ENCODE results near the gene NBPF3. TPM values are rescaled to one million over a fixed set of nuclear protein-coding genes. Genes with fewer than 3 reads are reported as not detected.
A peak's percentile ranks its signal among the peaks of the same experiment; 100 is the strongest.

NBPF3 gene
- total and polyA plus RNA-seq, 8 donors = 1.1 to 42.8 (median 10.1) TPM

- 68 to 80% (median 74%) methylated on average over 11 to 14 of the region's 14 CpGs for WGBS, 5 donors
- Histone ChIP-seq H3K36me3 (no peaks in the 10 kb centered on the region), H3K27me3 (no peaks in the 10 kb centered on the region), H3K9me3 (no peaks in the 10 kb centered on the region), H3K4me1 (peaks cover 0 to 6% (median 0%) of the 10 kb centered on the region in 4 donors), H3K4me3 (no peak overlapping the region), H3K27ac (peak overlapping the region in 2 of 5 donors; percentile 29 to 58)
- intact Hi-C loops (cut with DNase I; ENCODE audit: low total_unique reads) = no loop called here
- DNase-seq = peak in 1 of 2 donors; percentile 26
- TF ChIP-seq EP300 (IDR thresholded peaks at IDR 0.05) (no peak), CTCF (IDR thresholded peaks at IDR 0.05) (no peak)
Observed at GRCh38 chr1:21524686-21525339, 84.9 kb downstream of the NBPF3 start.

- TF ChIP-seq EP300 (IDR thresholded peaks at IDR 0.05) (no peak), POLR2A (IDR thresholded peaks at IDR 0.05) (no peak), CTCF (IDR thresholded peaks at IDR 0.05) (no peak)
- no peak for DNase-seq
- Histone ChIP-seq H3K9me3 (no peaks in the 10 kb centered on the region), H3K4me3 (no peak overlapping the region), H3K27me3 (no peaks in the 10 kb centered on the region), H3K4me1 (peaks cover 0 to 6% (median 0%) of the 10 kb centered on the region in 4 donors), H3K27ac (no peak overlapping the region), H3K36me3 (no peaks in the 10 kb centered on the region)
- intact Hi-C loops (cut with DNase I; ENCODE audit: low total_unique reads) = no loop called here
- WGBS, 5 donors = 75 to 87% (median 82%) methylated on average over 7 of the region's 7 CpGs
Observed at GRCh38 chr1:21525340-21525717, 85.4 kb downstream of the NBPF3 start.

GRCh38 chr1:21526441-21526840 lies 86.5 kb downstream of the NBPF3 start:
- DNase-seq = no peak
- H3K27ac ChIP-seq = no peak overlapping the region
- TF ChIP-seq EP300 (IDR thresholded peaks at IDR 0.05) (no peak), CTCF (IDR thresholded peaks at IDR 0.05) (no peak), POLR2AphosphoS5 (IDR thresholded peaks at IDR 0.05) (no peak), POLR2A (IDR thresholded peaks at IDR 0.05) (no peak)
- no peaks in the 10 kb centered on the region for H3K9me3 ChIP-seq
- intact Hi-C loops (cut with DNase I; ENCODE audit: low total_unique reads) = no loop called here
- no peak overlapping the region for H3K4me3 ChIP-seq
- WGBS, 5 donors = 72 to 88% (median 83%) methylated on average over 1 of the region's 1 CpG
- no peaks in the 10 kb centered on the region for H3K36me3 ChIP-seq
- peaks cover 0 to 5% (median 0%) of the 10 kb centered on the region in 3 donors for H3K27me3 ChIP-seq
- peaks cover 0 to 6% (median 0%) of the 10 kb centered on the region in 4 donors for H3K4me1 ChIP-seq

GRCh38 chr1:21530368-21531016 lies 90.6 kb downstream of the NBPF3 start:
- no peak overlapping the region for H3K4me3 ChIP-seq
- no peaks in the 10 kb centered on the region for H3K4me1 ChIP-seq
- H3K27me3 ChIP-seq = peaks cover 0 to 13% (median 0%) of the 10 kb centered on the region in 3 donors
- no peak for DNase-seq
- H3K27ac ChIP-seq = no peak overlapping the region
- intact Hi-C loops (cut with DNase I; ENCODE audit: low total_unique reads) = no loop called here
- WGBS, 5 donors = 70 to 80% (median 74%) methylated on average over 6 to 7 of the region's 7 CpGs
- TF ChIP-seq POLR2AphosphoS5 (IDR thresholded peaks at IDR 0.05) (no peak), EP300 (IDR thresholded peaks at IDR 0.05) (no peak), CTCF (IDR thresholded peaks at IDR 0.05) (no peak), POLR2A (IDR thresholded peaks at IDR 0.05) (no peak)
- H3K36me3 ChIP-seq = no peaks in the 10 kb centered on the region
- H3K9me3 ChIP-seq = no peaks in the 10 kb centered on the region
